ENCODE measurements around the gene ANTXR2.

- TF ChIP-seq REST (IDR thresholded peaks at IDR 0.05; ENCODE audit: insufficient replicate concordance, low read depth) (no peak), CTCF (IDR thresholded peaks at IDR 0.05; ENCODE audit: insufficient read depth, low read length) (no peak), POLR2AphosphoS5 (IDR thresholded peaks at IDR 0.05; ENCODE audit: low read depth) (no peak), GABPA (IDR thresholded peaks at IDR 0.05; ENCODE audit: low read depth) (no peak), SPI1 (IDR thresholded peaks at IDR 0.05; ENCODE audit: borderline replicate concordance, low read depth) (no peak)
These were observed 2.9 kb downstream of the ANTXR2 start for GRCh38 chr4:80069837-80070731.
